Measurements from ENCODE around the gene CSN2. TPM values are rescaled to one million over a fixed set of nuclear protein-coding genes. Genes with fewer than 3 reads are reported as not detected.

Gene CSN2, protein sequence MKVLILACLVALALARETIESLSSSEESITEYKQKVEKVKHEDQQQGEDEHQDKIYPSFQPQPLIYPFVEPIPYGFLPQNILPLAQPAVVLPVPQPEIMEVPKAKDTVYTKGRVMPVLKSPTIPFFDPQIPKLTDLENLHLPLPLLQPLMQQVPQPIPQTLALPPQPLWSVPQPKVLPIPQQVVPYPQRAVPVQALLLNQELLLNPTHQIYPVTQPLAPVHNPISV
- not detected for polyA plus RNA-seq (2013, experiment 1 of 4)
- polyA plus RNA-seq (2013, experiment 2 of 4) = not detected
- polyA plus RNA-seq (2013, experiment 3 of 4) = not detected
- not detected for polyA plus RNA-seq (2013, experiment 4 of 4)

DNA sequence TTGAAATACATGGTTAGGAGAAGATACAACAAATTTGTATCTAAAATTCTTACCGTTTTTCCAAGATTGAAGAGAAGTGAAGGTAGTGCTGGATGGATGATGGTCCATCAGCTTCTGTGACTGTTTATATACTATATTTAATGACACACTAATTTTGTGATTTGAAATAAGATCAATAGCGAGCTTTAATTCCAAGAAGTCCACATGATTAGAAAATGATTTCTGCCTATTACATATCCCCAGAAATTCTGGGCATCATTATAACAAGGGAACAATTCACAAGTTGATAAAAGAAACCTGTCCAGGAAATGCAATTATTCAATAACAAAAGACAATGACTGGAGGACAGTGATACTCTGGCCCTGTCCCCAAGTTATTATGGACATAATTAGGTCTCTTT lies at the start of gene CSN2:
Gene CSN2, minus strand, starts transcription at position 101 of the 400 bp plus-strand sequence. CDS start 4,733 bp downstream, outside the sequence.
- H3K27ac ChIP-seq (ENCODE audit: insufficient read depth, low read depth, low read length, poor library complexity, severe bottlenecking) = no peak within 1 kb of the TSS
- no peaks in the 10 kb centered on the region for H3K36me3 ChIP-seq (ENCODE audit: control insufficient read depth, insufficient read depth, low read length)
- no peaks in the 10 kb centered on the region for H3K9me3 ChIP-seq (ENCODE audit: control insufficient read depth, low read length)
- H3K4me3 ChIP-seq (ENCODE audit: insufficient read depth, low read depth, low read length) = no peak within 1 kb of the TSS
- no peaks in the 10 kb centered on the region for H3K27me3 ChIP-seq (ENCODE audit: control insufficient read depth, insufficient read depth, low read length, poor library complexity, severe bottlenecking)
- 94 to 100% methylated on average over 1 to 2 of the region's 2 CpGs for WGBS, 2 experiments
- H3K4me1 ChIP-seq (ENCODE audit: control insufficient read depth, insufficient read depth, low read length) = no peaks in the 10 kb centered on the region

DNA sequence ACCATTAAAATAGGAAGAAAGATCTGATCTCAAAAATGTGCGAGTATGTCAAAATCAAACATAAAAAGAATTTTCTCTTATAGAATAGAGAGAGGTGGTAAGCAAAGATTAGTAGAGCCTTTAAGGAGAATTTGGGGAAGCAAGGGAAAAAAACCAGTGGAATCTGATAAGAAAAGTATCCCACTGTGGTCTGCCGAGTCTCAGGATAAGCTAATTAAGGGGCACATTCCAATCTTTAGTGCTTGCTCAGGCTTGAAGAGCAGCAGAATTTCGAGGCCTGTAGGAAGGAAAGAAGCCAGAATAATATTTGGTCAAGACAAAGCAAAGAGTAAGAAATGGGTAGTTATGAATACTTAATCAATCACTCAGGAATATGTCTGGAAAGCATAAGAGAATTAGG lies 43.2 kb upstream of the CSN2 start:
- WGBS, 2 experiments = 84 to 87% methylated on average over 2 to 3 of the region's 3 CpGs
- no peaks in the 10 kb centered on the region for H3K4me1 ChIP-seq (ENCODE audit: control insufficient read depth, insufficient read depth, low read length)
- H3K4me3 ChIP-seq (ENCODE audit: insufficient read depth, low read depth, low read length) = no peak overlapping the region
- no peaks in the 10 kb centered on the region for H3K27me3 ChIP-seq (ENCODE audit: control insufficient read depth, insufficient read depth, low read length, poor library complexity, severe bottlenecking)
- no peaks in the 10 kb centered on the region for H3K36me3 ChIP-seq (ENCODE audit: control insufficient read depth, insufficient read depth, low read length)
- H3K27ac ChIP-seq (ENCODE audit: insufficient read depth, low read depth, low read length, poor library complexity, severe bottlenecking) = no peak overlapping the region
- H3K9me3 ChIP-seq (ENCODE audit: control insufficient read depth, low read length) = no peaks in the 10 kb centered on the region

DNA sequence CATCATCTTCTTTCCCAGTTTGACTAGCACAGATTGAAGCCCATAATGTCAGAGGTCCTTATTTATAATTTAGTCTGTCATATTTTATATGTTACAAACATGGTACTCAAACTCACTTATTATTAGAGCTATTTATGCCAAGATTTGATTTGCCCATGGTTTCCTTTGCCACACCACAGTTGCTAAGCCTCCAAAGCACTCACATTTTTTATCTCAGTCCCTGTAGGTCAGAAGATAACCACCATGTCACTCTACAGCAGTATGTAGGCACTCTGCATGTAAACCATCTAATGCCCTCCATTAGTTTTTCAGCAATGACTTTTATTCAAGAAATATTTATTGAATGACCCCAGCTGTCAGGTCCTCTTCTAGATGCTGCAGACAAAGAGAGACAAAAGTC lies 37.0 kb upstream of the CSN2 start:
- Histone ChIP-seq H3K36me3 (ENCODE audit: control insufficient read depth, insufficient read depth, low read length) (no peaks in the 10 kb centered on the region), H3K27ac (ENCODE audit: insufficient read depth, low read depth, low read length, poor library complexity, severe bottlenecking) (no peak overlapping the region), H3K27me3 (ENCODE audit: control insufficient read depth, insufficient read depth, low read length, poor library complexity, severe bottlenecking) (no peaks in the 10 kb centered on the region), H3K4me1 (ENCODE audit: control insufficient read depth, insufficient read depth, low read length) (no peaks in the 10 kb centered on the region), H3K9me3 (ENCODE audit: control insufficient read depth, low read length) (no peaks in the 10 kb centered on the region), H3K4me3 (ENCODE audit: insufficient read depth, low read depth, low read length) (no peak overlapping the region)

DNA sequence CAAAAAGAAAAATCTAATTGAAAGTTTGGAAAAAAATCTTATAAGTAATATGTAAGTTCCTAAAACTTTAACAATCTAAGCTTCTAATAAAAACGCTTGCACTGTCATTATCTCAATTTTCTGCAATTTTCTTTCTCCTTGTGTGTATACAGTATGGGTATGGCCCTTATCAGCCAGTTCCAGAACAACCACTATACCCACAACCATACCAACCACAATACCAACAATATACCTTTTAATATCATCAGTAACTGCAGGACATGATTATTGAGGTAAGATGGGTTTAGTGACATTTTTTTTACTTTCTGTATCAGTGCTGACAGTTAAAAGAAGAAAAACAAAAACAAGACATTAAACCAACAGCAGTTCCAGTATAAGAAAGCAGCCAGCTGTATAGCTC lies 35.2 kb upstream of the CSN2 start:
- no peak overlapping the region for H3K4me3 ChIP-seq (ENCODE audit: insufficient read depth, low read depth, low read length)
- H3K9me3 ChIP-seq (ENCODE audit: control insufficient read depth, low read length) = no peaks in the 10 kb centered on the region
- H3K27ac ChIP-seq (ENCODE audit: insufficient read depth, low read depth, low read length, poor library complexity, severe bottlenecking) = no peak overlapping the region
- H3K4me1 ChIP-seq (ENCODE audit: control insufficient read depth, insufficient read depth, low read length) = no peaks in the 10 kb centered on the region
- H3K27me3 ChIP-seq (ENCODE audit: control insufficient read depth, insufficient read depth, low read length, poor library complexity, severe bottlenecking) = no peaks in the 10 kb centered on the region
- no peaks in the 10 kb centered on the region for H3K36me3 ChIP-seq (ENCODE audit: control insufficient read depth, insufficient read depth, low read length)
- WGBS, 2 experiments = 100% methylated on average over 1 of the region's 1 CpG; no CpG with 5 or more reads in 1 of the 2 experiments

DNA sequence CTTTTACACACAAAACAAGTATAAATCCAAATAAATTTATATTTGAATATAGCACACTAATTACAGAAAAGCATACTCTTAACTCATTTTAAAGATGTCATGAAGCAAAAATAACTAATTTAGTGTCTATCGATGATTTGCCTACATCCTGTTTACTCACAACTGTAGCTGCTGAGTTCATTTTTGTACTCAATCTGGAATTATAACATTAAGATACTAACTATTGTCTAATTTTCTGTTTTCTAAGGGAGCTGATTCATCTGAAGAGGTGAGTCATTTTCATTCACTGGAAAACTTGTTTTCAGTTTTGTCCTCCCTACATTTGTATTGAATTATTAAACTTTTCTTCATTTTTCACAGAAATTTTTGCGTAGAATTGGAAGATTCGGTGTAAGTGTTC lies 33.9 kb upstream of the CSN2 start:
- Histone ChIP-seq H3K36me3 (ENCODE audit: control insufficient read depth, insufficient read depth, low read length) (no peaks in the 10 kb centered on the region), H3K4me3 (ENCODE audit: insufficient read depth, low read depth, low read length) (no peak overlapping the region), H3K27me3 (ENCODE audit: control insufficient read depth, insufficient read depth, low read length, poor library complexity, severe bottlenecking) (no peaks in the 10 kb centered on the region), H3K9me3 (ENCODE audit: control insufficient read depth, low read length) (no peaks in the 10 kb centered on the region), H3K4me1 (ENCODE audit: control insufficient read depth, insufficient read depth, low read length) (no peaks in the 10 kb centered on the region), H3K27ac (ENCODE audit: insufficient read depth, low read depth, low read length, poor library complexity, severe bottlenecking) (no peak overlapping the region)
- WGBS, 2 experiments = 98 to 100% methylated on average over 1 to 3 of the region's 3 CpGs

DNA sequence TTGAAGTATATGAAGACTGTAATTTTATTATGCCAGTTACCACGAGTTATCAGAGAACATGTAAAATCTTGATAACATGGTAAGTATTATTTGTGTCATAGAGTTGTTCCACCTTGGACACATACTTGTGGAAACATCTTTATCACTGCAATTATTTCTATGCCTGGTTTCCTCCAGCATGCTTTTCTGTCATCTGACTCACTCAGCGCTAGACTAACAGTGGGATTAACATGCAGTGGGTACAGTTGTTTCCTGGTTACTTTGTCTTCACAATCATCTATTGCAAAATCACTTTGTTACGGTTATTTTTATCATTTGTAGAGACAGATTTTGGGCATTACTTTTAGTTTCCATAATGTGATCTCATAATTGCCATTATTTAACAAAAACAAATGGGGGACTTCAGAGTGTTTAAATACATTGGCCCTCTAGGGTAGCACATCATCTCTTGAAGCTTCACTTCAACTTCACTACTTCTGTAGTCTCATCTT lies 30.0 kb upstream of the CSN2 start, which contains the start of gene STATH:
Gene STATH, plus strand, starts transcription at position 441 of the 491 bp plus-strand sequence. CDS start 2,472 bp downstream, outside the sequence.
- no peaks in the 10 kb centered on the region for H3K9me3 ChIP-seq (ENCODE audit: control insufficient read depth, low read length)
- 90 to 100% methylated on average over 2 to 3 of the region's 3 CpGs for WGBS, 2 experiments
- no peaks in the 10 kb centered on the region for H3K27me3 ChIP-seq (ENCODE audit: control insufficient read depth, insufficient read depth, low read length, poor library complexity, severe bottlenecking)
- no peak within 1 kb of the TSS for H3K27ac ChIP-seq (ENCODE audit: insufficient read depth, low read depth, low read length, poor library complexity, severe bottlenecking)
- H3K36me3 ChIP-seq (ENCODE audit: control insufficient read depth, insufficient read depth, low read length) = no peaks in the 10 kb centered on the region
- H3K4me1 ChIP-seq (ENCODE audit: control insufficient read depth, insufficient read depth, low read length) = no peaks in the 10 kb centered on the region
- H3K4me3 ChIP-seq (ENCODE audit: insufficient read depth, low read depth, low read length) = no peak within 1 kb of the TSS

DNA sequence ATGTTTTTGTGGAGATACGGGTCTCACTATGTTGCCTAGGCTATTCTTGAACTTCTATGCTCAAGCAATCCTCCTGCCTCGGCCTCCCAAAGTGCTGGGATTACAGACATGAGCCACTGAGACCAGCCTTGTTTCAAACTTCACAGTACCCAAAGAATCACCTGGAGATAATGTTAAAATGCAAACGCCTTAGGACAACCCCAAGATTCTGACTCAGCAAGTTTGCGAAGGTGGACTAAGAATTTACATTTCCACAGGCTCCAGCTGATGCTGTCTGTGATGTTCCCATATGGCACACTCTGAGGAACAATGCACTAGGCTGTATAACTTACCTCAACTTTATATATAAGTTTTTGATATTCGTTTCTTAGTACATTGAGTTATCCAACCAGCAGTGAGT lies 29.3 kb upstream of the CSN2 start:
- 89 to 93% methylated on average over 4 of the region's 5 CpGs for WGBS, 2 experiments
- H3K9me3 ChIP-seq (ENCODE audit: control insufficient read depth, low read length) = no peaks in the 10 kb centered on the region

DNA sequence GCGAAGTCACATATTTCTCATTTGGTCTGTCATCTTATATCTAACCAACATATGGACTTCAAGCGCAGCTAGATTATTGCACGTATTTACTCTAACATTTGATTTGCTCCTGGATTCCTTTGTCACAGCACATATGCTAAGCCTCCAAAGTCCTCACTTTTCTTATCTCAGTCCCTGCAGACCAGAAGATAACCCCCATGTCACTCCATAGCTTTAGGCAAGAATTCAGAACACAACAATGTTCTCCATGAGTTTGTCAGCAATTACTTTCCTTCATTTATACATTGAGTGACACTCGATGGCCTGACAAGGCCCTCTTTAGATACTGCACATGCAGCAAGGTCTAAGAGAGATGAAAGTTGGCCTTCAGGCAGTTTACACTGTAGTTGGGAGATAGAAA lies 25.5 kb upstream of the CSN2 start:
- no peaks in the 10 kb centered on the region for H3K4me1 ChIP-seq (ENCODE audit: control insufficient read depth, insufficient read depth, low read length)
- H3K36me3 ChIP-seq (ENCODE audit: control insufficient read depth, insufficient read depth, low read length) = no peaks in the 10 kb centered on the region
- no peaks in the 10 kb centered on the region for H3K27me3 ChIP-seq (ENCODE audit: control insufficient read depth, insufficient read depth, low read length, poor library complexity, severe bottlenecking)
- no peaks in the 10 kb centered on the region for H3K9me3 ChIP-seq (ENCODE audit: control insufficient read depth, low read length)
- WGBS, 2 experiments = 85 to 94% methylated on average over 4 of the region's 4 CpGs
- no peak overlapping the region for H3K27ac ChIP-seq (ENCODE audit: insufficient read depth, low read depth, low read length, poor library complexity, severe bottlenecking)
- H3K4me3 ChIP-seq (ENCODE audit: insufficient read depth, low read depth, low read length) = no peak overlapping the region

More for the DNA sequence above, 29.3 kb upstream of the CSN2 start:
- Histone ChIP-seq H3K4me1 (ENCODE audit: control insufficient read depth, insufficient read depth, low read length) (no peaks in the 10 kb centered on the region), H3K27ac (ENCODE audit: insufficient read depth, low read depth, low read length, poor library complexity, severe bottlenecking) (no peak overlapping the region), H3K27me3 (ENCODE audit: control insufficient read depth, insufficient read depth, low read length, poor library complexity, severe bottlenecking) (no peaks in the 10 kb centered on the region), H3K36me3 (ENCODE audit: control insufficient read depth, insufficient read depth, low read length) (no peaks in the 10 kb centered on the region), H3K4me3 (ENCODE audit: insufficient read depth, low read depth, low read length) (no peak overlapping the region)

DNA sequence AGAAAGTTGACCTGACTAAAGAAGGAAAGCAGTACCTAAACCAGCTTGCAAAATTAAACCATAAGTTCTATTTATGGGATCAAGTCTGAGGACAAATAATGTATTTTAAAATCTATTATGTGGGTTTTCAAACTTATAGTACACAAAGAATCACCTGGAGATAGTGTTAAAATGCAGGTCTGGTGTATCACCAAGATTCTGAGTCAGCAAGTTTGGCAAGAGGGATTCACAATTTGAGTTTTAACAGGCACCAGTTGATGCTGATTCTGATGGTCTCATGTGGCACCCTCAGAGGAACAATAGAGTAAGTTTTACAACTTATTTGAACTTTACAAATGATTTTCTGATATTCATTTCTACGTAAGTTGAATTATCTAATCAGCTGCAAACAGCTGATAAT lies 21.1 kb upstream of the CSN2 start:
- WGBS, 2 experiments = no CpG with 5 or more reads among the region's 1 CpG
- Histone ChIP-seq H3K36me3 (ENCODE audit: control insufficient read depth, insufficient read depth, low read length) (no peaks in the 10 kb centered on the region), H3K4me1 (ENCODE audit: control insufficient read depth, insufficient read depth, low read length) (no peaks in the 10 kb centered on the region), H3K27me3 (ENCODE audit: control insufficient read depth, insufficient read depth, low read length, poor library complexity, severe bottlenecking) (no peaks in the 10 kb centered on the region), H3K27ac (ENCODE audit: insufficient read depth, low read depth, low read length, poor library complexity, severe bottlenecking) (no peak overlapping the region), H3K9me3 (ENCODE audit: control insufficient read depth, low read length) (no peaks in the 10 kb centered on the region), H3K4me3 (ENCODE audit: insufficient read depth, low read depth, low read length) (no peak overlapping the region)

DNA sequence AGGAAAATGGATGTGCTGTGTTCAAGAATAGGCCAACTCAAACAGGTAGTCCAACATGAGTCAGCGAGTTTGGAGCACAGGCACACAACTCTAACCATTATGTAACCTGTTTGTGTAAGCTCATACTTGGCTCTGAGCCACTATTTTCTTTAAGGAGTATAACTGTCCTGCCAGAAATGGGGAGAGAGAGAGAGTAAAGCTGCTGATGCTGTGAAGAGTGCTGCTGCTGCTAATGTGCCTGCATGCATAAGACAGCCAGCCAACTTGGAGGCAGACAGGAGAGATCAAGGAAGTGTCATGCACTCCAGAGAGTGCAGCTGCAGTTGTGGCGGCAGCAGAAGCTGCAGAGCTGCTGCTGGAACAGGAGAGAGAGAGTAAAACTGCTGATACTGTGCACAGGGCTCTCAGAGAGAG lies 18.5 kb upstream of the CSN2 start:
- WGBS, 2 experiments = 87 to 94% methylated on average over 2 of the region's 2 CpGs
- Histone ChIP-seq H3K27ac (ENCODE audit: insufficient read depth, low read depth, low read length, poor library complexity, severe bottlenecking) (no peak overlapping the region), H3K36me3 (ENCODE audit: control insufficient read depth, insufficient read depth, low read length) (no peaks in the 10 kb centered on the region), H3K4me3 (ENCODE audit: insufficient read depth, low read depth, low read length) (no peak overlapping the region), H3K4me1 (ENCODE audit: control insufficient read depth, insufficient read depth, low read length) (no peaks in the 10 kb centered on the region), H3K27me3 (ENCODE audit: control insufficient read depth, insufficient read depth, low read length, poor library complexity, severe bottlenecking) (no peaks in the 10 kb centered on the region), H3K9me3 (ENCODE audit: control insufficient read depth, low read length) (no peaks in the 10 kb centered on the region)
